GM12878 (cell line): ENCODE measurements around the gene FRMD3. TPM values are rescaled to one million over a fixed set of nuclear protein-coding genes. Genes with fewer than 3 reads are reported as not detected.

ENCODE experiments used
- ATAC-seq: fragments of 200-7000 bp; cut with Tn5 transposase; 3 replicates; pipeline ENCODE4 v1.9.1; 2020; ENCODE audit warnings: mild to moderate bottlenecking, moderate library complexity
- BruUV-seq: library from RNA; stranded (reverse); fragments of 400-500 nt; replicated peaks from 2 replicates; lab custom pipeline; 2021; lab: Mats Ljungman, UMichigan
- CTCF ChIA-PET: fragments of 300-600 bp; sonication (Branson Sonifier 250); formaldehyde crosslinking; extraction: SDS; loops from one replicate; lab custom pipeline; 2021; ENCODE audit warnings: inconsistent platforms; lab: Yijun Ruan, JAX
- POLR2A ChIA-PET: fragments of 350-600 bp; formaldehyde crosslinking; extraction: SDS; loops from one replicate; lab custom pipeline; 2021; ENCODE audit warnings: inconsistent platforms; lab: Charles Lee
- RAD21 ChIA-PET: fragments of 300-600 bp; sonication (Branson Sonifier 250); formaldehyde crosslinking; loops from one replicate; lab custom pipeline; 2023; ENCODE audit warnings: antibody characterized with exemption; ENCODE audit not compliant: unreplicated experiment; lab: Charles Lee
- SMC1A ChIA-PET: fragments of 300-600 bp; sonication (Branson Sonifier 250); formaldehyde crosslinking; loops from one replicate; lab custom pipeline; 2023; ENCODE audit not compliant: unreplicated experiment, uncharacterized antibody; lab: Charles Lee
- DNase-seq: peaks from one replicate; pipeline ENCODE4 v3.0.0-alpha.2; 2011; ENCODE audit warnings: low read depth, low spot score
- FAIRE-seq: peaks from 3 replicates; lab custom pipeline; 2011; peaks lifted over from hg19 to GRCh38; lab: Jason Lieb, UNC
- H2AFZ ChIP-seq: 2 replicates; pipeline ENCODE4 v1.6.0; 2011; ENCODE audit warnings: low read depth, low read length, control low read depth; ENCODE audit not compliant: control insufficient read depth
- H3K27ac ChIP-seq: 2 replicates; pipeline ENCODE4 v1.5.1; 2011; ENCODE audit warnings: control low read depth; ENCODE audit not compliant: control insufficient read depth, insufficient read depth
- H3K27me3 ChIP-seq, 2 experiments: replicated peaks in 1 of 2; 2 replicates each; pipeline versions ENCODE4 v1.6.0 to v1.6.1; 2011; ENCODE audit warnings: low read length in 1 of 2; ENCODE audit not compliant: control insufficient read depth in 2 of 2, insufficient read depth in 2 of 2
- H3K36me3 ChIP-seq, 2 experiments: 2 replicates each; pipeline ENCODE4 v1.5.1; 2011; ENCODE audit warnings: low read length in 1 of 2; ENCODE audit not compliant: control insufficient read depth in 2 of 2, insufficient read depth in 2 of 2
- H3K4me1 ChIP-seq: 2 replicates; pipeline ENCODE4 v1.6.1; 2011; ENCODE audit warnings: mild to moderate bottlenecking, low read length, moderate library complexity, mixed read lengths; ENCODE audit not compliant: control insufficient read depth, insufficient read depth
- H3K4me2 ChIP-seq: 2 replicates; pipeline ENCODE4 v1.6.0; 2011; ENCODE audit warnings: control low read depth; ENCODE audit not compliant: control insufficient read depth, insufficient read depth
- H3K4me3 ChIP-seq: fragments of 200-600 bp; sonication (generic); 2 replicates; pipeline ENCODE4 v1.5.1; 2016
- H3K79me2 ChIP-seq: 2 replicates; pipeline ENCODE4 v1.6.0; 2011; ENCODE audit warnings: low read length; ENCODE audit not compliant: control insufficient read depth, insufficient read depth
- H3K9ac ChIP-seq: 2 replicates; pipeline ENCODE4 v1.8.0; 2011; ENCODE audit warnings: low read length, control low read depth, mixed read lengths; ENCODE audit not compliant: control insufficient read depth, insufficient read depth
- H3K9me3 ChIP-seq: replicated peaks from 3 replicates; pipeline ENCODE4 v1.5.1; 2011; ENCODE audit warnings: mild to moderate bottlenecking, low read length; ENCODE audit not compliant: control insufficient read depth, insufficient read depth
- H4K20me1 ChIP-seq: 2 replicates; pipeline ENCODE4 v1.6.0; 2011; ENCODE audit not compliant: control insufficient read depth, insufficient read depth
- ASH2L ChIP-seq: fragments of 300-600, 200-600 bp; sonication (generic); IDR thresholded peaks from 2 replicates; pipeline ENCODE4 v1.6.1; 2017; ENCODE audit warnings: low read depth, mild to moderate bottlenecking, borderline replicate concordance
- BHLHE40 ChIP-seq, 2 experiments: fragments of 450-650 bp in 1 of 2; IDR thresholded peaks; 2 replicates each; pipeline ENCODE4 v1.6.1; 2011 to 2017; ENCODE audit warnings: low read depth in 2 of 2, borderline replicate concordance in 1 of 2, improper control_type of control experiment in 1 of 2, low read length in 1 of 2, mild to moderate bottlenecking in 1 of 2
- CEBPB ChIP-seq, 2 experiments: fragments of 150-350 bp in 1 of 2; IDR thresholded peaks; 2 replicates each; pipeline ENCODE4 v1.6.1; 2012 to 2014; ENCODE audit warnings: low read depth in 2 of 2, low read length in 2 of 2, borderline replicate concordance in 1 of 2, inconsistent platforms in 1 of 2
- EED ChIP-seq: sonication (generic); IDR thresholded peaks from 2 replicates; pipeline ENCODE4 v1.6.1; 2016; ENCODE audit warnings: antibody characterized with exemption, low read depth
- JUNB ChIP-seq: IDR thresholded peaks from 2 replicates; pipeline ENCODE4 v1.6.1; 2016; ENCODE audit warnings: antibody characterized with exemption, mild to moderate bottlenecking
- MTA3 ChIP-seq: IDR thresholded peaks from 2 replicates; pipeline ENCODE4 v1.6.1; 2012; ENCODE audit warnings: low read length, inconsistent platforms, borderline replicate concordance
- NBN ChIP-seq: fragments of 450-650 bp; IDR thresholded peaks from 2 replicates; pipeline ENCODE4 v1.6.1; 2016
- NFIC ChIP-seq: IDR thresholded peaks from 2 replicates; pipeline ENCODE4 v1.6.1; 2012; ENCODE audit warnings: low read depth, mild to moderate bottlenecking, inconsistent platforms, low read length, moderate library complexity
- NFXL1 ChIP-seq: fragments of 450-650 bp; IDR thresholded peaks from 2 replicates; pipeline ENCODE4 v1.6.1; 2017; ENCODE audit warnings: antibody characterized with exemption, mild to moderate bottlenecking, borderline replicate concordance
- NFYA ChIP-seq: IDR thresholded peaks from 2 replicates; pipeline ENCODE4 v1.6.1; 2011; ENCODE audit warnings: low read depth, mild to moderate bottlenecking, low read length, improper control_type of control experiment, borderline replicate concordance
- RAD21 ChIP-seq: IDR thresholded peaks from 2 replicates; pipeline ENCODE4 v1.6.1; 2011; ENCODE audit warnings: mild to moderate bottlenecking, low read depth, low read length, moderate library complexity; ENCODE audit not compliant: insufficient read depth
- SIN3A ChIP-seq: IDR thresholded peaks from 2 replicates; pipeline ENCODE4 v1.6.1; 2012; ENCODE audit warnings: low read depth, low read length, improper control_type of control experiment
- SMC3 ChIP-seq: IDR thresholded peaks from 2 replicates; pipeline ENCODE4 v1.6.1; 2011; ENCODE audit warnings: low read length, improper control_type of control experiment, borderline replicate concordance
- STAT1 ChIP-seq: fragments of 450-650 bp; conservative IDR thresholded peaks from 2 replicates; pipeline ENCODE4 v1.6.1; 2014; ENCODE audit warnings: antibody characterized with exemption, mild to moderate bottlenecking
- TCF12 ChIP-seq: IDR thresholded peaks from 2 replicates; pipeline ENCODE4 v1.6.1; 2011; ENCODE audit warnings: low read depth, mild to moderate bottlenecking, low read length
- TCF7 ChIP-seq: IDR thresholded peaks from 2 replicates; pipeline ENCODE4 v1.6.1; 2014; ENCODE audit warnings: antibody characterized with exemption, borderline replicate concordance
- YBX1 ChIP-seq: fragments of 450-650 bp; IDR thresholded peaks from 2 replicates; pipeline ENCODE4 v1.6.1; 2016; ENCODE audit warnings: antibody characterized with exemption
- YY1 ChIP-seq: IDR thresholded peaks from 2 replicates; pipeline ENCODE4 v1.6.1; 2011; ENCODE audit warnings: low read depth, mild to moderate bottlenecking, low read length
- ZSCAN29 ChIP-seq: fragments of 450-650 bp; IDR thresholded peaks from 2 replicates; pipeline ENCODE4 v1.6.1; 2017; ENCODE audit warnings: mild to moderate bottlenecking, moderate library complexity
- ZZZ3 ChIP-seq: IDR thresholded peaks from 2 replicates; pipeline ENCODE4 v1.6.1; 2011; ENCODE audit warnings: low read depth; ENCODE audit not compliant: control insufficient read depth, insufficient read length
- WGBS: methylation state at CpG from one replicate; pipeline ENCODE4 v1.1.6; 2016; ENCODE audit warnings: low lambda C conversion rate; ENCODE audit not compliant: insufficient replicate concordance, insufficient coverage; ENCODE audit errors: missing lambda C conversion rate; 5-methylcytosine and 5-hydroxymethylcytosine counted together
- in situ Hi-C: fragments of 300-500 bp; cut with MboI; formaldehyde crosslinking; loops from 9 replicates; pipeline ENCODE4 v1.14.3; 2018; ENCODE audit warnings: mixed read lengths
- intact Hi-C: fragments of 100-400 bp; cut with micrococcal nuclease; formaldehyde crosslinking; loops from one replicate; pipeline ENCODE4 v1.14.2; 2022; ENCODE audit not compliant: unreplicated experiment
- polyA plus RNA-seq, 11 experiments: library from polyadenylated mRNA; depleted of rRNA in 4 of 11; unstranded in 6 of 11; stranded (reverse) in 5 of 11; fragments of >200 nt; fragmentation: Nextera tagmentation in 4 of 11; fragmentation: Illumina TruSeq in 1 of 11; extraction: Ambion mirVana in 4 of 11; extraction: Trizol in 1 of 11; gene quantifications; 1 replicate in 1 of 11; 2 replicates in 10 of 11; pipeline versions ENCODE4 v1.2.1 to v1.2.3, GENCODE V29; 2011 to 2016; ENCODE audit warnings: inconsistent platforms in 2 of 11, missing spikeins in 2 of 11, low read depth in 1 of 11
- total RNA-seq, 4 experiments: library from RNA; depleted of rRNA in 3 of 4; stranded (reverse); fragments of >200 nt in 3 of 4; fragmentation: Illumina TruSeq in 1 of 4; extraction: Trizol in 1 of 4; gene quantifications; 2 replicates each; pipeline versions ENCODE4 v1.2.1 to v1.2.3, GENCODE V29; 2013 to 2021
- TF ChIP-seq, protein P1 (sequence below): IDR thresholded peaks from 2 replicates; pipeline ENCODE4 v1.6.1; 2012; ENCODE audit warnings: low read depth, low read length, improper control_type of control experiment
- TF ChIP-seq, protein P2 (sequence below): IDR thresholded peaks from 2 replicates; pipeline ENCODE4 v1.6.1; 2011; ENCODE audit warnings: borderline replicate concordance, low read depth, mild to moderate bottlenecking, moderate library complexity, low read length; ENCODE audit not compliant: insufficient read depth, poor library complexity, severe bottlenecking

Gene FRMD3
- total and polyA plus RNA-seq, 10 of the 15 experiments (the other 5 are each of a cell fraction or from before 2014, with no cell fraction given) = 0.04 to 0.68 (median 0.21) TPM; not detected in 1

DNA sequence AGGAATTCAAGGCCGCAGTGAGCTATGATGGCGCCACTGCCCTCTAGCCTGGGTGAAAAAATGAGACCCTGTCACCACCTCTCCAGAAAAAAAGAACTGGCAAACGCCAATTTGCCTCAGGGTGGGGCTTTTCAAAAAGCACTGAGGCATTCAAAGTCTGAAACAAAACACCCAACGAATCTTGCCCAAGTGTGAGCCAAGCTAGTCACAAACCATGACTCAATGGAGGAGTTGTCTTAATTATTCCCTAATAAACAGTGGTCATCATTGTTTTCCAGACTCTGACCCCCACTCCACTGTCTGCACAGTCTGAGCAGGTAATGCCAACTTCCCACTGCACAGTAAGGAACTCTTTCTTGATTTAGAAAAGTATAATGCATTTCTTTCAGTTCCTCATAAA, 16.8 kb downstream of the FRMD3 start (continued):
- TF ChIP-seq BHLHE40 (IDR thresholded peaks at IDR 0.05; ENCODE audit: borderline replicate concordance in 1 of 2, low read depth in 2 of 2, low read length in 1 of 2) = no peak
- TF ChIP-seq NFYA = no peak
- TF ChIP-seq EED = no peak
- no peak for TF ChIP-seq ASH2L

DNA sequence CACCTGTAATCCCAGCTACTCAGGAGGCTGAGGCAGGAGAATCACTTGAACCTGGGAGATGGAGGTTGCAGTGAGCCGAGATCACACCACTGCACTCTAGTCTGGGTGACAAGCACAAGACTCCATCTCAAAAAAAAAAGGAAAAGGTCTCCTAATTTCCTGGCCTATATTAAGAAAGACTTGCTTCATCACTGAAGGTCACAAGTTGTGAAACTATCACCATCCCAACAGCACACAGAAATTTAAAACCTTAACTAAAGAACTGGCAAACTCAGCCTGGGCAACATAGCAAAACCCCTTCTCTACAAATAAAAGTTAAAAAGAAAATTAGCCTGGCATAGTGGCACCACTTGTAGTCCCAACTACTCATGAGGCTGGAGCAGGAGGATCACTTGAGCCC, 17.2 kb downstream of the FRMD3 start:
- Histone ChIP-seq H3K27ac (no peak overlapping the region), H3K4me1 (no peaks in the 10 kb centered on the region), H3K4me2 (no peak overlapping the region), H4K20me1 (no peaks in the 10 kb centered on the region), H3K27me3 (no peaks in the 10 kb centered on the region), H3K9ac (no peak overlapping the region), H3K9me3 (no peaks in the 10 kb centered on the region), H3K4me3 (no peak overlapping the region), H3K36me3 (no peaks in the 10 kb centered on the region), H2AFZ (no peak overlapping the region), H3K79me2 (no peaks in the 10 kb centered on the region)
- no peak for ATAC-seq
- intact Hi-C loops (no loop called here), in situ Hi-C loops (no loop called here)
- no peak for FAIRE-seq
- no peak for TF ChIP-seq NFIC
- no peak for TF ChIP-seq RAD21
- no peak for TF ChIP-seq SIN3A
- no peak for TF ChIP-seq TCF7
- no peak for TF ChIP-seq NBN
- TF ChIP-seq, protein P1, sequence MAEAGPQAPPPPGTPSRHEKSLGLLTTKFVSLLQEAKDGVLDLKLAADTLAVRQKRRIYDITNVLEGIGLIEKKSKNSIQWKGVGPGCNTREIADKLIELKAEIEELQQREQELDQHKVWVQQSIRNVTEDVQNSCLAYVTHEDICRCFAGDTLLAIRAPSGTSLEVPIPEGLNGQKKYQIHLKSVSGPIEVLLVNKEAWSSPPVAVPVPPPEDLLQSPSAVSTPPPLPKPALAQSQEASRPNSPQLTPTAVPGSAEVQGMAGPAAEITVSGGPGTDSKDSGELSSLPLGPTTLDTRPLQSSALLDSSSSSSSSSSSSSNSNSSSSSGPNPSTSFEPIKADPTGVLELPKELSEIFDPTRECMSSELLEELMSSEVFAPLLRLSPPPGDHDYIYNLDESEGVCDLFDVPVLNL = no peak
- no peak for TF ChIP-seq CEBPB (IDR thresholded peaks at IDR 0.05; ENCODE audit: borderline replicate concordance in 1 of 2, low read depth in 2 of 2, low read length in 2 of 2)
- TF ChIP-seq YY1 = no peak
- TF ChIP-seq MTA3 = no peak
- TF ChIP-seq YBX1 = no peak
- no peak for TF ChIP-seq NFXL1
- TF ChIP-seq SMC3 = no peak
- TF ChIP-seq TCF12 = no peak
- TF ChIP-seq ZZZ3 = no peak
- TF ChIP-seq, protein P2, sequence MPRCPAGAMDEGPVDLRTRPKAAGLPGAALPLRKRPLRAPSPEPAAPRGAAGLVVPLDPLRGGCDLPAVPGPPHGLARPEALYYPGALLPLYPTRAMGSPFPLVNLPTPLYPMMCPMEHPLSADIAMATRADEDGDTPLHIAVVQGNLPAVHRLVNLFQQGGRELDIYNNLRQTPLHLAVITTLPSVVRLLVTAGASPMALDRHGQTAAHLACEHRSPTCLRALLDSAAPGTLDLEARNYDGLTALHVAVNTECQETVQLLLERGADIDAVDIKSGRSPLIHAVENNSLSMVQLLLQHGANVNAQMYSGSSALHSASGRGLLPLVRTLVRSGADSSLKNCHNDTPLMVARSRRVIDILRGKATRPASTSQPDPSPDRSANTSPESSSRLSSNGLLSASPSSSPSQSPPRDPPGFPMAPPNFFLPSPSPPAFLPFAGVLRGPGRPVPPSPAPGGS = no peak
- TF ChIP-seq JUNB = no peak
- no peak for TF ChIP-seq ZSCAN29
- no peak for TF ChIP-seq STAT1
- RAD21 ChIA-PET = no interaction called here
- CTCF ChIA-PET = interaction anchor here (0.6 to 1.6 kb wide), 3 partner anchors 15 to 1178 kb away, joined by 3 to 4 read pairs (median 3); no protein-coding TSS in a partner anchor
- no peak for DNase-seq
- WGBS = no CpG with 5 or more reads among the region's 1 CpG
- POLR2A ChIA-PET = interaction anchor here (0.6 kb wide), 1 partner anchor 96 kb away, joined by 4 read pairs; no protein-coding TSS in a partner anchor
- no TSS peak for BruUV-seq
- SMC1A ChIA-PET = no interaction called here
